ENCODE data around the gene PPP2R5D.

- TF ChIP-seq POLR2A (IDR thresholded peaks at IDR 0.05) (no peak), CTCF (IDR thresholded peaks at IDR 0.05) (no peak)
These were observed 77.5 kb downstream of the PPP2R5D start for GRCh38 chr6:43061861-43062260.

Measured in esophagus squamous epithelium (tissue), 4 donors.